Measurements from ENCODE around the gene RIN1.
"Not testable (repeated sequence)": the region's sequence is repeated elsewhere in the genome, so short reads cannot be mapped to it uniquely, and the experiment has no call there.

RIN1 gene

GRCh38 chr11:66317723-66318599 lies 18.3 kb downstream of the RIN1 start:
- no peak for DNase-seq

GRCh38 chr11:66317322-66317722 lies 18.9 kb downstream of the RIN1 start:
- no peak for DNase-seq

- DNase-seq: no peak
Measured at GRCh38 chr11:66316849-66317251, 19.4 kb downstream of the RIN1 start, which contains the start of gene CD248. CD248 (minus strand) TSS chr11:66317044; CDS start chr11:66317027, 17 bp downstream.

- no peak for DNase-seq
Measured at GRCh38 chr11:66315921-66316811, 20.1 kb downstream of the RIN1 start.

GRCh38 chr11:66315498-66315885 lies 20.7 kb downstream of the RIN1 start:
- DNase-seq: no peak

- no peak for DNase-seq
Measured at GRCh38 chr11:66314561-66315497, 21.4 kb downstream of the RIN1 start.

GRCh38 chr11:66314186-66314501 lies 22.1 kb downstream of the RIN1 start:
- no peak for DNase-seq

- DNase-seq: no peak
Measured at GRCh38 chr11:66313321-66314185, 22.7 kb downstream of the RIN1 start.

- peak; percentile 98 for DNase-seq
Measured at GRCh38 chr11:66312549-66313320, 23.5 kb downstream of the RIN1 start.

GRCh38 chr11:66311965-66312548 lies 24.2 kb downstream of the RIN1 start:
- DNase-seq: peak; percentile 96

- no peak for DNase-seq
Measured at GRCh38 chr11:66311470-66311964, 24.7 kb downstream of the RIN1 start.

GRCh38 chr11:66310803-66311440 lies 25.3 kb downstream of the RIN1 start:
- not testable (repeated sequence) for DNase-seq

GRCh38 chr11:66310324-66310723 lies 25.9 kb downstream of the RIN1 start:
- no peak for DNase-seq

- DNase-seq: no peak
Measured at GRCh38 chr11:66309475-66309874, 26.8 kb downstream of the RIN1 start.

- no peak for DNase-seq
Measured at GRCh38 chr11:66302656-66303055, 33.6 kb downstream of the RIN1 start.

GRCh38 chr11:66299186-66299585 lies 37.0 kb downstream of the RIN1 start:
- no peak for DNase-seq

GRCh38 chr11:66297610-66298009 lies 38.6 kb downstream of the RIN1 start:
- no peak for DNase-seq

- no peak for DNase-seq
Measured at GRCh38 chr11:66294626-66295620, 41.3 kb downstream of the RIN1 start.

Data from stimulated activated CD4-positive, alpha-beta T cell treated with anti-CD3 and anti-CD28 coated beads, Interleukin-12 subunit alpha, Interleukin-12 subunit beta, amount 100 ng/mL, for 4 hours (primary cell).